Hepatocyte (in vitro differentiated cells): ENCODE results near the gene MAP3K5. TPM values are rescaled to one million over a fixed set of nuclear protein-coding genes. Genes with fewer than 3 reads are reported as not detected.

Experiments used
- DNase-seq: peaks from one replicate; pipeline ENCODE4 v3.0.0-alpha.2; 2016; ENCODE audit warnings: low spot score
- H2AFZ ChIP-seq: fragments of 200-600 bp; sonication (generic); 2 replicates; pipeline ENCODE4 v1.6.0; 2016; ENCODE audit warnings: antibody characterized with exemption, mild to moderate bottlenecking
- H3K27ac ChIP-seq: fragments of 200-600 bp; sonication (generic); 2 replicates; pipeline ENCODE4 v1.5.1; 2016; ENCODE audit warnings: mild to moderate bottlenecking
- H3K27me3 ChIP-seq: fragments of 200-600 bp; sonication (generic); 2 replicates; pipeline ENCODE4 v1.6.1; 2016
- H3K36me3 ChIP-seq: fragments of 200-600 bp; sonication (generic); replicated peaks from 2 replicates; pipeline ENCODE4 v1.5.1; 2016; ENCODE audit warnings: low read depth; ENCODE audit not compliant: insufficient read depth
- H3K4me1 ChIP-seq: fragments of 200-600 bp; sonication (generic); 2 replicates; pipeline ENCODE4 v1.5.1; 2016; ENCODE audit warnings: mild to moderate bottlenecking, moderate library complexity; ENCODE audit not compliant: insufficient read depth
- H3K4me2 ChIP-seq: fragments of 200-600 bp; sonication (generic); 2 replicates; pipeline ENCODE4 v1.6.0; 2016
- H3K4me3 ChIP-seq: fragments of 200-600 bp; sonication (generic); 2 replicates; pipeline ENCODE4 v1.5.1; 2016; ENCODE audit warnings: mild to moderate bottlenecking
- H3K79me2 ChIP-seq: fragments of 200-600 bp; sonication (generic); 2 replicates; pipeline ENCODE4 v1.6.0; 2017; ENCODE audit warnings: mild to moderate bottlenecking
- H3K9me2 ChIP-seq: fragments of 200-600 bp; sonication (generic); replicated peaks from 2 replicates; pipeline ENCODE4 v1.6.0; 2017; ENCODE audit warnings: mild to moderate bottlenecking; ENCODE audit not compliant: insufficient read depth
- H3K9me3 ChIP-seq: fragments of 200-600 bp; sonication (generic); 2 replicates; pipeline ENCODE4 v1.5.1; 2016; ENCODE audit warnings: low read depth, mild to moderate bottlenecking
- H4K20me1 ChIP-seq: fragments of 200-600 bp; sonication (generic); 2 replicates; pipeline ENCODE4 v1.6.0; 2016; ENCODE audit warnings: mild to moderate bottlenecking; ENCODE audit not compliant: insufficient read depth, poor library complexity, severe bottlenecking
- CTCF ChIP-seq: fragments of 200-600 bp; sonication (generic); IDR thresholded peaks from 2 replicates; pipeline ENCODE4 v1.5.1; 2016; ENCODE audit warnings: antibody characterized with exemption, mild to moderate bottlenecking; ENCODE audit not compliant: poor library complexity
- EZH2 ChIP-seq: fragments of 200-600 bp; sonication (generic); IDR thresholded peaks from 2 replicates; pipeline ENCODE4 v1.6.1; 2016; ENCODE audit warnings: antibody characterized with exemption, mild to moderate bottlenecking, borderline replicate concordance
- EZH2phosphoT487 ChIP-seq: fragments of 200-600 bp; sonication (generic); IDR thresholded peaks from one replicate; pipeline ENCODE4 v1.6.1; 2018; ENCODE audit warnings: antibody characterized with exemption, mild to moderate bottlenecking, low read depth, moderate library complexity; ENCODE audit not compliant: unreplicated experiment, severe bottlenecking
- WGBS: methylation state at CpG from one replicate; pipeline ENCODE4 v1.1.6; 2016; ENCODE audit warnings: low lambda C conversion rate; ENCODE audit errors: missing lambda C conversion rate; 5-methylcytosine and 5-hydroxymethylcytosine counted together
- polyA plus RNA-seq: library from polyadenylated mRNA; unstranded; fragments of >200 nt; fragmentation: Nextera tagmentation; extraction: Ambion mirVana; gene quantifications from 2 replicates; pipeline ENCODE4 v1.2.1, GENCODE V29; 2016
- total RNA-seq: library from RNA; depleted of rRNA; stranded (reverse); fragments of >200 nt; gene quantifications from 2 replicates; pipeline ENCODE4 v1.2.3, GENCODE V29; 2014

Gene MAP3K5
- total and polyA plus RNA-seq, 2 experiments from 2014 or later: 2.2 to 5.9 TPM

- no peaks in the 10 kb centered on the region for H4K20me1 ChIP-seq
- no peaks in the 10 kb centered on the region for H3K79me2 ChIP-seq
- WGBS: 89% methylated on average over 3 of the region's 3 CpGs
- H3K9me3 ChIP-seq: no peaks in the 10 kb centered on the region
- no peak overlapping the region for H3K27ac ChIP-seq
- H3K36me3 ChIP-seq: no peaks in the 10 kb centered on the region
- DNase-seq: no peak
- no peak overlapping the region for H3K4me3 ChIP-seq
- H3K9me2 ChIP-seq: no peaks in the 10 kb centered on the region
- no peak overlapping the region for H3K4me2 ChIP-seq
- H2AFZ ChIP-seq: no peak overlapping the region
- TF ChIP-seq EZH2phosphoT487: no peak
- TF ChIP-seq EZH2: no peak
- TF ChIP-seq CTCF: no peak
- H3K4me1 ChIP-seq: no peaks in the 10 kb centered on the region
- no peaks in the 10 kb centered on the region for H3K27me3 ChIP-seq
Observed at GRCh38 chr6:136608991-136609390, 183.3 kb downstream of the MAP3K5 start.

DNA sequence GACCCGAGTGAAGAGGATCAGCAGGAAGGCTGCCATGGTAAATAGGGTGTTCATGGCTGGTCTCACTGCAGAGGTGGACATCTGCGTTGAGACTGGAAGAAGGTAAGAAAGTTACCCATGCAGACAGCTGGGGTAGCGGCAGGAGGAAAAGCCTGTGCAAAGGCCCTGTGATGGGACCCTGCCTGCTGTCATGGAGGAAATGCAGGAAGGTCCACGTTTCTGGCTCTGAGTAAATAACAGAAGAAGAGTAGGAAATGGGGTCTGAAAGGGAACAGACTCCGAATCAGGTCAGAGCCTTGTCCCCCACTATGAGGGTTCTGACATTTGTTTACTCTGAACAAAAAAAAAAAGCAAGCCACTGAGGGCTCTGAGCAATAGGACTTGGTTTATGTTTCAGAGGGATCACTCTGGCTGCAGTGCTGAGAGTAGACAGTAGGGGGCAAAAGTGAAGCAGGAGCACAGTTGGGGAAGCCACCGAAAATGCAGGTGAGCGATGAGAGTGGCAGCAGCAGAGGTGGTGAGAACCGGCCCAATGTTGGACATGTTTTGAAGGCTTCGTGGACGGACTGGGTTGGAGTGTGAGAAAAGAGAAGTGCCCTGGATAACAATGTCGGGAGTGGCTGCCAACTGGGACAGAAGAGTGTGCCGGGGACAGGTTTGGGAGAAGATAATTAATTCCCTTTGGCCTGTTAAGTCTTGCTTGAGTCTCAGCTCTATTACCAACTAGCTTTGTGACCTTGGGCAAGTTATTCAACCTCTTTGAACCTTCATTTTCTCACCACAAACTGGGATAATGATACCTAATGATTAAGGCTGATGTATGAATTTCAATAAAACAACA, 184.1 kb downstream of the MAP3K5 start:
- Histone ChIP-seq H3K27ac (no peak overlapping the region), H3K79me2 (no peaks in the 10 kb centered on the region)

DNA sequence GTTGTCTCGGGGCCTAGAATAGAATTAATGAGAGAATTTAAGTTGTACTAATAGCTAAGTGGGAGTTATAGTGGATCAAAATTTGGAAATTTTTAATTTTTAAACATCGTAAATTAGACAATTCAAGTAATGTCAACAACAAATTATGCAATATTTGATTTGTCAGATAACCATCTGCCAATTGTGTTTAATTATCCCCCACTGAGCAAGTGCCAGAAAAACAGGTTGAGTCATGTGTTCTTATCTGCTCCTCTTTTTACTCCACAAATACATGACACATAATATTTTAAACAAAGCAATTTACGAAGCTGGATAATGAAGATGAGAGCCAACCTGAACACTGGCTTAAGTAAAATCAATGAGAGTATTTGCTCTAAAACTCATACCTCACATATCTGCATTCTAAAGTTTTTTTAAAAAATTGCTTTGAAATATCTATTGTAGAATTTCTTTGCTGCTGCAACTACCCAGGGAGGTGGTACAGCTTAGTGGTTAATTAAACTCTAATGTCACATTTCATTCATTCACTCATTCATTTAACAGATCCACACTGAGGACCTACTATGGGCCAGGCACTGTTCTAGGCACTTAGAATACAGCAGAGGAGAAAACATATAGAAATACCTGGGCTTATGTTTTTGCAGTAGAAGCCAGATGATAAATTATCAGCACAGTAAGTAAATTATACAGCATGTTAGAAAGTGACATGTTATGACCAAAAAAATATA, 184.9 kb downstream of the MAP3K5 start:
- WGBS: 70% methylated on average over 3 of the region's 3 CpGs

More for the DNA sequence above, 184.1 kb downstream of the MAP3K5 start:
- Histone ChIP-seq H3K4me2 (no peak overlapping the region), H3K27me3 (no peaks in the 10 kb centered on the region), H3K9me3 (no peaks in the 10 kb centered on the region), H3K4me1 (no peaks in the 10 kb centered on the region), H4K20me1 (no peaks in the 10 kb centered on the region), H3K36me3 (no peaks in the 10 kb centered on the region), H3K4me3 (no peak overlapping the region), H3K9me2 (no peaks in the 10 kb centered on the region), H2AFZ (no peak overlapping the region)
- 65% methylated on average over 12 of the region's 12 CpGs for WGBS
- DNase-seq: peak; percentile 67
- TF ChIP-seq CTCF (peak; percentile 44), EZH2phosphoT487 (no peak)

More for the DNA sequence above, 184.9 kb downstream of the MAP3K5 start:
- no peak for TF ChIP-seq EZH2phosphoT487
- TF ChIP-seq CTCF: no peak
- TF ChIP-seq EZH2: no peak
- Histone ChIP-seq H2AFZ (no peak overlapping the region), H3K9me3 (no peaks in the 10 kb centered on the region), H4K20me1 (no peaks in the 10 kb centered on the region), H3K36me3 (no peaks in the 10 kb centered on the region), H3K4me1 (no peaks in the 10 kb centered on the region), H3K4me2 (no peak overlapping the region), H3K27ac (peak overlapping the region; percentile 53), H3K27me3 (no peaks in the 10 kb centered on the region), H3K4me3 (no peak overlapping the region), H3K9me2 (no peaks in the 10 kb centered on the region), H3K79me2 (no peaks in the 10 kb centered on the region)
- no peak for DNase-seq
